ENCODE data around the gene NUDCD2.
A peak's percentile ranks its signal among the peaks of the same experiment; 100 is the strongest.

Gene NUDCD2, protein sequence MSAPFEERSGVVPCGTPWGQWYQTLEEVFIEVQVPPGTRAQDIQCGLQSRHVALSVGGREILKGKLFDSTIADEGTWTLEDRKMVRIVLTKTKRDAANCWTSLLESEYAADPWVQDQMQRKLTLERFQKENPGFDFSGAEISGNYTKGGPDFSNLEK

GRCh38 chr5:163459819-163460561 lies at the start of gene NUDCD2:
NUDCD2 (minus strand) TSS chr5:163460102; CDS start chr5:163460050, 52 bp downstream.
- DNase-seq: peak; percentile 90 to 99 (median 95)
- intact Hi-C loops (cut with DNase I): loop anchor here (1.0 kb wide), 1 partner anchor 45 kb away; the partner anchor contains the start of gene MAT2B

- intact Hi-C loops (cut with DNase I): no loop called here
Observed at GRCh38 chr5:163509291-163509951, 49.5 kb upstream of the NUDCD2 start.

DNA sequence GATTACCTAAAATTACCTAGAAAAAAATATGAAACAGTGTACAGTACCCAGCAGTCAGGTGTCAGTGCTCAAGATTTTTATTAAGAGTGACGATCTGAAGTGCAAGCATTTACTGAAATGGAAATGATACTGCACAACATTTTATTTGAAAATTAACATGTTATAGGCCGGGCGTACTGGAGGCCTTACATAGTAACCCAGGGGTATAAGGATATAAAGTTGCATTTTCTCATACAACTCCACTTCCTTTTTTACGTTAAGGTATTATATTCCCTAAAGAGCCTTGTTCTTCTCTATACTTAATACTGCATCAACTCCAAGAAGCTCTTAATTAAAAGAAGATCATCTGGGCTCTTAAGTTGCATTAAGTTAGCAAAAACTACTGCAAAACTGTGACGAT lies 48.9 kb upstream of the NUDCD2 start:
- intact Hi-C loops (cut with DNase I): no loop called here
- no peak for DNase-seq

More at GRCh38 chr5:163509291-163509951, 49.5 kb upstream of the NUDCD2 start:
- no peak for DNase-seq

DNA sequence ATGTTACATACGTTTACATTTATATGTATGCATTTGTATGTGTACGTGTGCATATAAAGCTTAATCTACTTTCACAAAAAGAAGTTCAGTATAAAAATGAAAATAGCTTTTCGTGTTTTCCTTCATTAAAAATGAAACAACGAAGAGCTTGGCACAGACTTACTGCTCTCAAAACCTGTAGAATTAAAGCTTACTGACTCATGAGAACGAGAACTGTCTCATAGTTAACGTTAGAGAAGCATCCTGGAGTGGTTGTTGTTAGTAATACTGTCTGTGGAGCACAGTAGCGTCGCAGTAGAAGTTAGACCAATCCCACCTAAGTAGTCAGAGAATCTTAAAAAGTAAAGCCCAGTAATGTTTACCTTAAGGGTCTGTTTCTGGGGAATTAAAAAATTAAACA lies 46.8 kb upstream of the NUDCD2 start:
- intact Hi-C loops (cut with DNase I): no loop called here
- no peak for DNase-seq

DNA sequence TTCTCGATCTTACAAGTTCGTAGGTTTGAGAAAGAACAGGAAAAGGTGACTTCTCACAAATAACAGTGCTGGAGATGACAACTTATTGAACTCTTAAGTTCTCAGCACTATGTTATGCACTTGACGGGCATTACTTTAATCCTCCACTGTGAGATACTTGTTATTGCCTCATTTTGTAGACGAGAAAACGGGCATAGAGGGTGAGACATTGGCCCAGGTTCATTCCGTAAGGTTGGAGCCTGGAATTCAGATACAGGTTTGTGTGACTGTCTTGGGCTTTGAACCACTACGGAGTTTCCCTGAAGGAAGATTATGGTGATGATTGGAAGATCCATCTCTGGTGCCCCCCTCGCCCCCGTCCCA lies 46.2 kb upstream of the NUDCD2 start:
- intact Hi-C loops (cut with DNase I): no loop called here
- no peak for DNase-seq

DNA sequence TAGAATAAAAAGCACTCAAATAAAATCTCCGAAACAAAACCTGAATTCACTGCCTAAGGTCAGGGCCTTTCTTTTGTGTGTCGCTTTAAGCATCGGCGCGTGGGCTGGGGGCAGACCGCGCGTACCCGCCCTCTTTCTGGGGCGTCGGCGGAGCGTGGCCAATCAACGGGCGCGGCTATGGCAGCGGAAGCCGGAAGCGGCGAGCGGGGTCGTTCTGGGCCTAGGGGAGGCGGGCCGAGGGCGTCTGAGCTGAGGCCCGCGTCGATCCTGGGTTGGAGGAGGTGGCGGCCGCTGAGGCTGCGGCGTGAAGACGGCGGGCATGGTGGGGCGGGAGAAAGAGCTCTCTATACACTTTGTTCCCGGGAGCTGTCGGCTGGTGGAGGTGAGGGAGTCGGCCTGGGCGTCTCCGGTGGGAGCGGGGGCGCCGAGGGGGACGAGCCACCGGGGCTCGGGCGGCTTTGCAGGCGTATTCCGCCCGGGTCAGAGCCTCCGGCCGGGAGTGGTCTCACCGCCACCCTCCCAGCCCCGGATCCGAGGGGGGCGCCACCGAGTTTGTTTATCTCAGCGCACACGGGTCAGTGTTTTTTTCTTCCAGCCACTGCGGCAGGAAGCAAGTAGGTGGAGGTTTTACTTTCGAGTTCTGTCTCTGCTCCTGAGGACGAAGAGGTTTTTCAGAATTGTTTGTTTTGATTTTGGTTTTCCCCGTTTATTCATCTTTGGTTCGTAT lies 45.6 kb upstream of the NUDCD2 start, which contains the start of gene MAT2B:
Gene MAT2B, plus strand, starts transcription at position 252 of the 727 bp plus-strand sequence. Its CDS starts 68 bp downstream, at position 320.
- intact Hi-C loops (cut with DNase I): loop anchor here (1.0 kb wide), 1 partner anchor 45 kb away; the partner anchor contains the start of genes HMMR and NUDCD2
- DNase-seq: peak; percentile 90 to 99 (median 95)

- intact Hi-C loops (cut with DNase I): loop anchor here (1.0 kb wide), 1 partner anchor 45 kb away; the partner anchor contains the start of genes HMMR and NUDCD2
- no peak for DNase-seq
Observed at GRCh38 chr5:163505049-163505367, 45.1 kb upstream of the NUDCD2 start.

- peak in 7 of 10 donors; percentile 19 to 86 (median 43) for DNase-seq
- intact Hi-C loops (cut with DNase I): no loop called here
Observed at GRCh38 chr5:163504079-163504931, 44.4 kb upstream of the NUDCD2 start.

DNA sequence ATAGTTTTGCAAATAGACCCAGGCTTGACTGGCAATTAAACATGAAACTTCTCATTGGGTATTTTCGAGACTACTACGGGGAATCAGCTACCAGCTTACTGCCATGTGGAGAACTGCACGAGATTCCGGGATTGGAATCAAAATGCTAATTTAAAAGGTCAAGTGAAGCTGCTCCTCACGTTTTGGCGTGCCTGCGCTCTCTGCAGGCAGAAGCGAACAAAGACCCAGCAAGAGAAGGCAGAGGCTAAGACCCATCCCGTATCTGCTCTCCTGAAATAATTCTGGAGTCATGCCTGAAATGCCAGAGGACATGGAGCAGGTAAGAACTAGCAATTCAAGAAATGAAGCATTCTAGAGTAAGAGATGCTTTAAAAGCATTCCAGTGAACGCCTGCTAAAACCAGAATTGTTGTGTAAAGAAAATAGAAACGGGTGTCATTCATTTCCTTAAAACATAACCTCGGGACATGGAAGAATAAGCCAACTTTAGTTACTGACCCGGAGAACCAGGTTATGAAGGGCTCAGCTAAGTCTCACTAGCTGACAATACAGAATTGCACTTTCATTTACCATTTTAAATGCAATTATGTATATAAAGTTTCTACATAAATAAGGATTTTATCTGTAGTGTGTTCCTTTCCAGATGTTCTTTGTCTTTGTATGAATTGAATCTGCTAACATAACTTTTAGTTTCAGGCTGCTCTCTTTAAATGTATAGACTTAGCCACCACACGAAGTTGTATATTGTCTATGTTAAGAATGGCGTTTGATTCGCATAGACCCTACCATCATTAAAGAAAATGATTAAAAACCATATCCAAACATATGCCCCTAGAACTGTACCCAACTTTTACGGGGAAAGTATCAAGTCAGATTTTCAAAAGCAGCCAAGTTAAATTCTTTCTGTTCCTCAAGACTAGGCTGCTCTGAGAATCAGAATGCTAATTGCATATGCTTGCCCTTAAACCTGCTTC lies 43.5 kb upstream of the NUDCD2 start:
- peak in 6 of 10 donors; percentile 14 to 86 (median 38) for DNase-seq
- intact Hi-C loops (cut with DNase I): no loop called here

- intact Hi-C loops (cut with DNase I): no loop called here
- no peak for DNase-seq
Observed at GRCh38 chr5:163502521-163502920, 42.6 kb upstream of the NUDCD2 start.

DNA sequence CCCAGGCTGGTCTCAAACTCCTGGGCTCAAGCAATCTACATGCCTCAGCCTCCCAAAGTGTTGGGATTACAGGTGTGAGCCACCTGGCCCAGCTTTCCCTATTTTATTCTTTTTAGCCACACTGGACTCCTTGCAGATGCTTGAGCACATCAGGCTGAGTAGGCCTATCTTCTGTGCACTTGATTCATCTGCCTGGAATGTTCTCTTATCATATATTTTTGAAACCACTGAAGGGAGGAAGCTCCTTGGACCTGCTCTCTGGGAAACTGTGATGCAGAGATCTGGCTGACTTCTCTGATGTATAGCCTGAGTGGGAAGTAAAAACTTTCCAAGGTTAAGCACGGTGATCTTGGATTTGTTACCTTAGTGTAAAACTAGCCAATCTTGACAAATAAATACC lies 39.0 kb upstream of the NUDCD2 start:
- no peak for DNase-seq
- intact Hi-C loops (cut with DNase I): no loop called here

- intact Hi-C loops (cut with DNase I): no loop called here
- no peak for DNase-seq
Observed at GRCh38 chr5:163497315-163497714, 37.4 kb upstream of the NUDCD2 start.

GRCh38 chr5:163496286-163496685 lies 36.4 kb upstream of the NUDCD2 start:
- intact Hi-C loops (cut with DNase I): no loop called here
- no peak for DNase-seq

DNA sequence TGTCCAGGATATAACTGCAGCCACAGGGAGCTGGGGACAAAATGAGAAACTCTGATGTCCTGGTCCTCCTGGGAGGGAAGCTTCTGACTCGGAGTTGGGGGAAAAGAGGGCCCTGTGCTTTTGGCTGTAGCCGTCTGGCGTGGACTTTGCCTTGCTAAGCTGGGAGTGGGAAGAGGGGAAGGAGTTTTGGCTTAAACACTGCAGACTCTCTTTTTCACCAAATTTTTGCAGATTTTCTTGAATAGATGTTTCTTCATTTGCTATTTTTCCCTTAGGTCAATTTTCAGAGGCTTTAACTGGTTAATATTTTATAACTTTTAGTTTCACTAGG lies 29.8 kb upstream of the NUDCD2 start:
- DNase-seq: no peak
- intact Hi-C loops (cut with DNase I): no loop called here

GRCh38 chr5:163489055-163489744 lies 29.3 kb upstream of the NUDCD2 start:
- intact Hi-C loops (cut with DNase I): no loop called here
- no peak for DNase-seq

GRCh38 chr5:163478982-163479271 lies 19.0 kb upstream of the NUDCD2 start:
- no peak for DNase-seq

GRCh38 chr5:163478126-163478981 lies 18.5 kb upstream of the NUDCD2 start:
- no peak for DNase-seq

More at GRCh38 chr5:163478982-163479271, 19.0 kb upstream of the NUDCD2 start:
- intact Hi-C loops (cut with DNase I): no loop called here

More at GRCh38 chr5:163478126-163478981, 18.5 kb upstream of the NUDCD2 start:
- intact Hi-C loops (cut with DNase I): no loop called here

Data from posterior cingulate gyrus (tissue), 11 donors.